ENCODE measurements around the gene NEUROG2.
A peak's percentile ranks its signal among the peaks of the same experiment; 100 is the strongest.
"Not testable (repeated sequence)": the region's sequence is repeated elsewhere in the genome, so short reads cannot be mapped to it uniquely, and the experiment has no call there.

Gene NEUROG2

GRCh38 chr4:112516066-112516470 lies at the start of gene NEUROG2:
Gene NEUROG2, minus strand, starts transcription at chr4:112516180. Its CDS starts 705 bp downstream, at chr4:112515475.
- Histone ChIP-seq H3K9me3 (ENCODE audit: control insufficient read depth, low read depth, low read length) (no peaks in the 10 kb centered on the region), H3K27ac (ENCODE audit: low read length) (no peak within 1 kb of the TSS), H3K36me3 (ENCODE audit: control insufficient read depth, low read depth, low read length) (no peaks in the 10 kb centered on the region), H3K4me1 (ENCODE audit: control insufficient read depth, low read depth, low read length) (peaks cover 44% of the 10 kb centered on the region), H3K27me3 (ENCODE audit: control insufficient read depth, insufficient read depth, low read length) (peaks cover 100% of the 10 kb centered on the region), H3K4me3 (ENCODE audit: low read length) (peak within 1 kb of the TSS; percentile 57), H3K9ac (ENCODE audit: low read length) (no peak within 1 kb of the TSS)

DNA sequence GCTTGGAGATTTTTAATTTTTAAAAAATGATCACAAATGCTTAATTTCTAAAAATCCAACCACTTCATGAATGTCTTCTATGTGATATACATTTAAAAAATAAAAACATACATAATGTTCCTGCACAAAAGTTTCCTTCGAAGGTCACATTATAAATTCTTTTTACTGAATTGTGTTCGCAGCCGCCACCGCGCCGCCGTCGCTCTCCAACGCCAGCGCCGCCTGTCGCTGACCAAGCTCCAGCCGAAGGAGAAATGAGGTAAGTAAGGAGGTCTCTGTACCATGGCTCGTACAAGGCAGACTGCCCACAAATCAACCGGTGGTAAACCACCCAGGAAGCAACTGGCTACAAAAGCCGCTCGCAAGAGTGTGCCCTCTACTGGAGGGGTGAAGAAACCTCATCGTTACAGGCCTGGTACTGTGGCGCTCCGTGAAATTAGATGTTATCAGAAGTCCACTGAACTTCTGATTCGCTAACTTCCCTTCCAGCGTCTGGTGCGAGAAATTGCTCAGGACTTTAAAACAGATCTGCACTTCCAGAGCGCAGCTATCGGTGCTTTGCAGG lies 48.8 kb upstream of the NEUROG2 start:
- Histone ChIP-seq H3K4me1 (ENCODE audit: control insufficient read depth, low read depth, low read length) (no peaks in the 10 kb centered on the region), H3K27me3 (ENCODE audit: control insufficient read depth, insufficient read depth, low read length) (no peaks in the 10 kb centered on the region), H3K4me3 (ENCODE audit: low read length) (no peak overlapping the region), H3K36me3 (ENCODE audit: control insufficient read depth, low read depth, low read length) (no peaks in the 10 kb centered on the region), H3K9ac (ENCODE audit: low read length) (no peak overlapping the region), H3K27ac (ENCODE audit: low read length) (no peak overlapping the region), H3K9me3 (ENCODE audit: control insufficient read depth, low read depth, low read length) (no peaks in the 10 kb centered on the region)

GRCh38 chr4:112563431-112564200 lies 47.6 kb upstream of the NEUROG2 start:
- Histone ChIP-seq H3K27ac (ENCODE audit: low read length) (no peak overlapping the region), H3K27me3 (ENCODE audit: control insufficient read depth, insufficient read depth, low read length) (no peaks in the 10 kb centered on the region)

DNA sequence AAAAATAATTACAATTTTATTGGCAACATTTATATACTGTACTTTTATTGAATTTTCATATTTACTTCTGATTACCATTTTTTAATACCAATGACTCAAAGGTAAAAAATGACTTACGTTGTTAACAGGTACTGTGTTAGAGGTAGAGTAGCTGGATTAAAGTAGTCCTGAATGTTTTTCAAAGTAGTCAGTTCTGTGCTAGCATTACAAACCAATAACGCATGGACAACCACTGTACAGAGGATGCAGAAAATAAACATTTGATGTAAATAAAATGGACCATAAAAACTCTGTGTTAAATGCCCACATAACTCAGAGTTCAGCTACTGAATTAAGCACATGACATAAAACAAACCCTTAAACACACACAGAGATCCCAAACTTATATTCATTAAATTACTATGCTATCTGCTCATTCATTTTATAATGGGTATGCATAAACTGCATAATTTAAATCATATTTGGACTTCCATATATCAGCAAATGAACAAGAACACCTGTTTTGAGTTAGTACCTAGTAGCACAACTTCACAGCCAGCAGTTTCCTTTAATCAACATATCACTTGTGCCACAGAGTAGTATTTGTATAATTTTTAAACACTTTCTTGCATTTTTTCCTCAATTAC lies 46.4 kb upstream of the NEUROG2 start:
- no peak overlapping the region for H3K27ac ChIP-seq (ENCODE audit: low read length)
- H3K9me3 ChIP-seq (ENCODE audit: control insufficient read depth, low read depth, low read length), result no peaks in the 10 kb centered on the region
- peaks cover 6% of the 10 kb centered on the region for H3K4me1 ChIP-seq (ENCODE audit: control insufficient read depth, low read depth, low read length)
- H3K4me3 ChIP-seq (ENCODE audit: low read length), result no peak overlapping the region
- H3K36me3 ChIP-seq (ENCODE audit: control insufficient read depth, low read depth, low read length), result no peaks in the 10 kb centered on the region
- H3K27me3 ChIP-seq (ENCODE audit: control insufficient read depth, insufficient read depth, low read length), result no peaks in the 10 kb centered on the region
- H3K9ac ChIP-seq (ENCODE audit: low read length), result no peak overlapping the region

More at GRCh38 chr4:112563431-112564200, 47.6 kb upstream of the NEUROG2 start:
- no peaks in the 10 kb centered on the region for H3K9me3 ChIP-seq (ENCODE audit: control insufficient read depth, low read depth, low read length)
- H3K4me1 ChIP-seq (ENCODE audit: control insufficient read depth, low read depth, low read length), result no peaks in the 10 kb centered on the region
- H3K4me3 ChIP-seq (ENCODE audit: low read length), result no peak overlapping the region
- H3K9ac ChIP-seq (ENCODE audit: low read length), result no peak overlapping the region
- H3K36me3 ChIP-seq (ENCODE audit: control insufficient read depth, low read depth, low read length), result no peaks in the 10 kb centered on the region

DNA sequence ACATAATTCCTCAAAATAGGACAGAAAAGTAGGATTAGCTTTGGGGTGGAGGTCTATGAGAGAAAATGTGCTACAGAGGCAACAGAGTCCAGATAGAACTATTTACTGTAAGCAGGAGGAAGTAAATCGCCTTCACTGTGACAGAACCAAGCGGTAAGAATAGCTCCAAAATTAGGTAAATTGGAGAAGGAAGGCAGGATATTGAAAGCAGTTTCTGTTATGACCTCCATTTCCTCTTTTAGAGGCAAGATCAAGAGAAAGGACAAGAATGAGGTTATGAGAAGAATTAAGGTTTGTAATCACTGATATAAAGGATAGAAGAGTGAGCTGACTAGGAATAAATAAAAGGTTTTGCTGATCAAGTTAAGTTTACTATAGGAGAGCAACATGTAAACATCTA lies 44.1 kb upstream of the NEUROG2 start:
- H3K9ac ChIP-seq (ENCODE audit: low read length), result no peak overlapping the region
- H3K27me3 ChIP-seq (ENCODE audit: control insufficient read depth, insufficient read depth, low read length), result no peaks in the 10 kb centered on the region
- H3K4me1 ChIP-seq (ENCODE audit: control insufficient read depth, low read depth, low read length), result peaks cover 6% of the 10 kb centered on the region

DNA sequence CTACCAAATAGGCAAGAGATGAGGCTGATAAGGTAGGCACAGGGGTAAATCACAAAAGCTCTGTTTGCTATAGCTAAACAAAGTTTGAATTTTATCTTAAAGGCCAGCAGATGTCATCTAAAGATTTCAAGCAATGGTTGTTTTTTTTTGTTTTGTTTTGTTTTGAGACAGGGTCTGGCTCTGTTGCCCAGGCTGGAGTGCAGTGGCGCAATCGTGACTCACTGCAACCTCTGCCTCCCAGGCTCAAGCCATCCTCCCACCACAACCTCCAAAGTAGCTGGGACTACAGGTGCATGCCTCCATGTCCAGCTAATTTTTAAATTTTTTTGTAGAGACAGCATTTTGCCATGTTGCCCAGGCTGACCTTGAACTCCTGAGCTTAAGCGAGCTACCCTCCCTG lies 43.1 kb upstream of the NEUROG2 start:
- Histone ChIP-seq H3K27me3 (ENCODE audit: control insufficient read depth, insufficient read depth, low read length) (no peaks in the 10 kb centered on the region), H3K27ac (ENCODE audit: low read length) (no peak overlapping the region), H3K36me3 (ENCODE audit: control insufficient read depth, low read depth, low read length) (no peaks in the 10 kb centered on the region), H3K4me3 (ENCODE audit: low read length) (no peak overlapping the region), H3K9ac (ENCODE audit: low read length) (no peak overlapping the region), H3K4me1 (ENCODE audit: control insufficient read depth, low read depth, low read length) (peaks cover 6% of the 10 kb centered on the region), H3K9me3 (ENCODE audit: control insufficient read depth, low read depth, low read length) (no peaks in the 10 kb centered on the region)

More for the DNA sequence above, 44.1 kb upstream of the NEUROG2 start:
- Histone ChIP-seq H3K4me3 (ENCODE audit: low read length) (no peak overlapping the region), H3K27ac (ENCODE audit: low read length) (no peak overlapping the region), H3K36me3 (ENCODE audit: control insufficient read depth, low read depth, low read length) (no peaks in the 10 kb centered on the region), H3K9me3 (ENCODE audit: control insufficient read depth, low read depth, low read length) (no peaks in the 10 kb centered on the region)

- H3K27me3 ChIP-seq (ENCODE audit: control insufficient read depth, insufficient read depth, low read length), result no peaks in the 10 kb centered on the region
- no peak overlapping the region for H3K4me3 ChIP-seq (ENCODE audit: low read length)
- no peak overlapping the region for H3K9ac ChIP-seq (ENCODE audit: low read length)
- peaks cover 6% of the 10 kb centered on the region for H3K4me1 ChIP-seq (ENCODE audit: control insufficient read depth, low read depth, low read length)
- no peaks in the 10 kb centered on the region for H3K9me3 ChIP-seq (ENCODE audit: control insufficient read depth, low read depth, low read length)
- H3K27ac ChIP-seq (ENCODE audit: low read length), result no peak overlapping the region
- peaks cover 3% of the 10 kb centered on the region for H3K36me3 ChIP-seq (ENCODE audit: control insufficient read depth, low read depth, low read length)
Observed at GRCh38 chr4:112557676-112558411, 41.9 kb upstream of the NEUROG2 start.

DNA sequence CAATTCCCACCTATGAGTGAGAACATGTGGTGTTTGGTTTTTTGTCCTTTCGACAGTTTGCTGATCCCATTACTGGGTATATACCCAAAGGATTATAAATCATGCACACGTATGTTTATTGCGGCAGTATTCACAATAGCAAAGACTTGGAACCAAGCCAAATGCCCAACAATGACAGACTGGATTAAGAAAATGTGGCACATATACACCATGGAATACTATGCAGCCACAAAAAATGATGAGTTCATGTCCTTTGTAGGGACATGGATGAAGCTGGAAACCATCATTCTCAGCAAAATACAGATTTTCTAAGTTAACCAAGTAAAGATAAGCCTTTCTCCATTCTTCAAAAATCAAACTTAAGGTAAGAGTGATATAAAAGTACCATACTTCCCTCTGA lies 38.3 kb upstream of the NEUROG2 start:
- not testable (repeated sequence) for H3K4me3 ChIP-seq (ENCODE audit: low read length); H3K27ac ChIP-seq (ENCODE audit: low read length); H3K9me3 ChIP-seq (ENCODE audit: control insufficient read depth, low read depth, low read length); H3K9ac ChIP-seq (ENCODE audit: low read length); H3K4me1 ChIP-seq (ENCODE audit: control insufficient read depth, low read depth, low read length); H3K27me3 ChIP-seq (ENCODE audit: control insufficient read depth, insufficient read depth, low read length)
- H3K36me3 ChIP-seq (ENCODE audit: control insufficient read depth, low read depth, low read length), result peaks cover 10% of the 10 kb centered on the region

GRCh38 chr4:112552668-112553067 lies 36.7 kb upstream of the NEUROG2 start:
- no peaks in the 10 kb centered on the region for H3K9me3 ChIP-seq (ENCODE audit: control insufficient read depth, low read depth, low read length)
- no peak overlapping the region for H3K4me3 ChIP-seq (ENCODE audit: low read length)
- H3K9ac ChIP-seq (ENCODE audit: low read length), result no peak overlapping the region
- no peak overlapping the region for H3K27ac ChIP-seq (ENCODE audit: low read length)
- peaks cover 12% of the 10 kb centered on the region for H3K36me3 ChIP-seq (ENCODE audit: control insufficient read depth, low read depth, low read length)
- no peaks in the 10 kb centered on the region for H3K27me3 ChIP-seq (ENCODE audit: control insufficient read depth, insufficient read depth, low read length)
- peaks cover 3% of the 10 kb centered on the region for H3K4me1 ChIP-seq (ENCODE audit: control insufficient read depth, low read depth, low read length)

GRCh38 chr4:112550728-112551127 lies 34.7 kb upstream of the NEUROG2 start:
- Histone ChIP-seq H3K36me3 (ENCODE audit: control insufficient read depth, low read depth, low read length) (peaks cover 12% of the 10 kb centered on the region), H3K9me3 (ENCODE audit: control insufficient read depth, low read depth, low read length) (no peaks in the 10 kb centered on the region), H3K27me3 (ENCODE audit: control insufficient read depth, insufficient read depth, low read length) (no peaks in the 10 kb centered on the region), H3K27ac (ENCODE audit: low read length) (no peak overlapping the region), H3K4me3 (ENCODE audit: low read length) (no peak overlapping the region), H3K4me1 (ENCODE audit: control insufficient read depth, low read depth, low read length) (no peaks in the 10 kb centered on the region), H3K9ac (ENCODE audit: low read length) (no peak overlapping the region)

GRCh38 chr4:112546476-112546875 lies 30.5 kb upstream of the NEUROG2 start:
- Histone ChIP-seq H3K4me3 (ENCODE audit: low read length) (no peak overlapping the region), H3K9me3 (ENCODE audit: control insufficient read depth, low read depth, low read length) (no peaks in the 10 kb centered on the region), H3K9ac (ENCODE audit: low read length) (no peak overlapping the region), H3K27me3 (ENCODE audit: control insufficient read depth, insufficient read depth, low read length) (no peaks in the 10 kb centered on the region), H3K27ac (ENCODE audit: low read length) (no peak overlapping the region), H3K36me3 (ENCODE audit: control insufficient read depth, low read depth, low read length) (peaks cover 4% of the 10 kb centered on the region), H3K4me1 (ENCODE audit: control insufficient read depth, low read depth, low read length) (no peaks in the 10 kb centered on the region)
